Measurements from ENCODE around the gene HYI.

HYI gene

GRCh38 chr1:43443197-43443946 lies 10.4 kb downstream of the HYI start:
- H3K4me3 ChIP-seq (replicated peaks; ENCODE audit: low read depth, low read length): no peak overlapping the region
- no peak for DNase-seq (ENCODE audit: extremely low read depth, low read depth)
- no peak for TF ChIP-seq CTCF (IDR thresholded peaks at IDR 0.05; ENCODE audit: low read depth, low read length, missing control alignments)

GRCh38 chr1:43442756-43443155 lies 11.0 kb downstream of the HYI start:
- no peak for TF ChIP-seq CTCF (IDR thresholded peaks at IDR 0.05; ENCODE audit: low read depth, low read length, missing control alignments)
- DNase-seq (ENCODE audit: extremely low read depth, low read depth): no peak

GRCh38 chr1:43441894-43442637 lies 11.7 kb downstream of the HYI start:
- no peak overlapping the region for H3K4me3 ChIP-seq (replicated peaks; ENCODE audit: low read depth, low read length)
- no peak for DNase-seq (ENCODE audit: extremely low read depth, low read depth)
- no peak for TF ChIP-seq CTCF (IDR thresholded peaks at IDR 0.05; ENCODE audit: low read depth, low read length, missing control alignments)

More at GRCh38 chr1:43442756-43443155, 11.0 kb downstream of the HYI start:
- no peak overlapping the region for H3K4me3 ChIP-seq (replicated peaks; ENCODE audit: low read depth, low read length)

GRCh38 chr1:43441166-43441893 lies 12.4 kb downstream of the HYI start:
- TF ChIP-seq CTCF (IDR thresholded peaks at IDR 0.05; ENCODE audit: low read depth, low read length, missing control alignments): no peak
- H3K4me3 ChIP-seq (replicated peaks; ENCODE audit: low read depth, low read length): no peak overlapping the region
- no peak for DNase-seq (ENCODE audit: extremely low read depth, low read depth)

GRCh38 chr1:43440358-43440757 lies 13.4 kb downstream of the HYI start:
- H3K4me3 ChIP-seq (replicated peaks; ENCODE audit: low read depth, low read length): no peak overlapping the region
- TF ChIP-seq CTCF (IDR thresholded peaks at IDR 0.05; ENCODE audit: low read depth, low read length, missing control alignments): no peak
- DNase-seq (ENCODE audit: extremely low read depth, low read depth): no peak

- H3K4me3 ChIP-seq (replicated peaks; ENCODE audit: low read depth, low read length): no peak overlapping the region
- no peak for DNase-seq (ENCODE audit: extremely low read depth, low read depth)
- no peak for TF ChIP-seq CTCF (IDR thresholded peaks at IDR 0.05; ENCODE audit: low read depth, low read length, missing control alignments)
Observed at GRCh38 chr1:43439781-43440180, 13.9 kb downstream of the HYI start.
